Activated CD4-positive, CD25-positive, alpha-beta regulatory T cell treated with anti-CD3 and anti-CD28 coated beads, Interleukin-2, amount 50 U/mL, for 16 hours (primary cell): Measurements from ENCODE around the gene PPM1H.
"Not testable (repeated sequence)": the region's sequence is repeated elsewhere in the genome, so short reads cannot be mapped to it uniquely, and the experiment has no call there.

Experiments used
- DNase-seq: peaks from one replicate; pipeline ENCODE4 v3.0.0-alpha.2; 2020; ENCODE audit warnings: low read depth, low spot score

Gene PPM1H

DNA sequence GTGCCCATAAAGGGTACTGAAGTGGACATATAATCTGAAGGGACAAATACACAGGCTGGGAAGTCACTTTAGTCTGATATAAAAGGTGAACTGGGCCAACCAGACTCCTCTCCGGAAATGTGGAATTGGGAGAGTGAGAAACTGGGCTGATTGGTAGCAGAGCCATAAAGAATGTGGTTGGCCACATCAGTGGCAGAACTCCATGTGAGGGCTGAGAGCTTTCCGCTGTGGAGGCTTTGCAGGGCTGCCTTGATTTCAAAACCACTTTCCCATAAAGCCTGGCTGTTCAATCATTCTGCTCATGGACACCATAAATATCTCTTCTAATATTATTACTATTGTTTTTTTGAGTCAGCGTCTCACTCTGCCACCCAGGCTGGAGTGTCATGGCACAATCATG lies 248.0 kb downstream of the PPM1H start:
- DNase-seq, result no peak

GRCh38 chr12:62684570-62685295 lies 250.2 kb downstream of the PPM1H start:
- no peak for DNase-seq

DNA sequence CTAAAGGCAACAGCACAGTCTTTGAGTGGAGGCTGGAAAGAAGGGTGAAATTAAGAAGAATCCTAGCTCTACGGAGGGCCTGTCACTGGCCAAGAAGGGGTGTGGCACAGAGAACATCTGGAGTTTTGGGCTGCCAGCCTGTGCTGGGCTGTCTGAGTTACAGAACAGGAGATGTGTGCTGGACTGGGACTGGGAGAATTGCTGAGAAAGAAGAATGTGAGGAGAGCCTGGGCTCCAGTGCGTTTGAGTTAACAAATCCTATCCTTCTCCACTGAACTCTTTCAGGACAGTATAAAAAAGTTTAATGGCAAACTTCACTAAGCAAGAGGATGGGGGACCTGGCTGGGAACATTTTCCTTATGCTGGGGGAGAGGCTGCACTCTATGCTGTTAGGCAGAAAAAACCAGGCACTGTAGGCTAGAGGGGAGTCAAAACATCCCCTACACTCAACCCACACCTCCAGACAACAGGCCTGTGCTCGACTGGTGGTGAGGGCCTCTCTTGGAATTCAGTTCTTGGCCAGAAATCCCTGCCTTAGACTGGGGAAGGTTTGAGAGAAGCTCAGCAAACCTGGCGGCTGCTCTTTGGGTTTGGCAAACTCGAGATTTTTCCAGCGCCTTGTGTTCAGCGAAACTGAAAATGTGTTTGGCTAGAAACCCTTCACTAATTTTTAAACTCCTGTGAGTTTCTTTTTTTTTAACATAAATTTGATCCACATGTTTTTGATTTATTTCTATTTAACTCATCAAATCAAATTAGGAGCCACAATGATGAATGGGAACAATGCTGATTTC lies 251.0 kb downstream of the PPM1H start:
- DNase-seq, result no peak

DNA sequence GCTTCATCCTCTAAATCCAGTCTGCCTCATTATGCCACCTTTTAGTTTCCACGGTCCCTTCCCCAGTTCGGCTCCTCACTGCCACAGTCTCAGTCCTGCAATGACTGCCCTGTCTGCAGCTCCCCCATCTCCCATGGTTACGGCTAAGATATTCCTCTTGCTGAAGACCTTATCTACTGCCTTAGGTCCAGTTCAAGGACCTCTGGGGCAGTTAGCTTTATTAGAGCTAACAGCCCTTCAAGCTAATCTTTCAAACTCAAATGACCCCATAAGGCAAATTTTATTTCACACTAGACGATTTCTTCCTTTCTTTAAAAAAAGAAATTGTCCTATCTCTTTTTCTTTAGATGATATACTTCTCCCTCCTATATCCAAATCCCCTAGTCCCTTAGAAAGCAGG lies 253.6 kb downstream of the PPM1H start:
- DNase-seq, result no peak

DNA sequence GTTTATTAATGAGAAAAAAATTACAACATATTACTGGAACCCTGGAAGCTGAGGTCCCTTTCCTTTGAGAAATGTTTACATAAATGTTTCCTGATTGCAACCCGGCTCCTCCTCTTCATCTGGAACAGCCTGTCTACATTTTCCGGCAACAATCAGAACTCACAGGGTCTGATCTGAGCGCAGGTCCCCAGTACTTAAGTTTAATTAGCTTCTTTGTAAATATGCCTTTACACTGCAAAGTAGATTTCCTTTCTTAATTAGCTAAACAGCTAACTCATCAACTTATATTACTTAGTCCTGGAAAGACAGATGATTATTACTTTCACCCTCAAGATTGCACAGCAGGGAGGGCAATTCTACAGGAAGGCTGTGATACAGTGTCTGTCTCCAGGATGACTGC lies 255.3 kb downstream of the PPM1H start:
- DNase-seq, result no peak

- DNase-seq, result no peak
These were observed 257.6 kb downstream of the PPM1H start for GRCh38 chr12:62677355-62677754.

DNA sequence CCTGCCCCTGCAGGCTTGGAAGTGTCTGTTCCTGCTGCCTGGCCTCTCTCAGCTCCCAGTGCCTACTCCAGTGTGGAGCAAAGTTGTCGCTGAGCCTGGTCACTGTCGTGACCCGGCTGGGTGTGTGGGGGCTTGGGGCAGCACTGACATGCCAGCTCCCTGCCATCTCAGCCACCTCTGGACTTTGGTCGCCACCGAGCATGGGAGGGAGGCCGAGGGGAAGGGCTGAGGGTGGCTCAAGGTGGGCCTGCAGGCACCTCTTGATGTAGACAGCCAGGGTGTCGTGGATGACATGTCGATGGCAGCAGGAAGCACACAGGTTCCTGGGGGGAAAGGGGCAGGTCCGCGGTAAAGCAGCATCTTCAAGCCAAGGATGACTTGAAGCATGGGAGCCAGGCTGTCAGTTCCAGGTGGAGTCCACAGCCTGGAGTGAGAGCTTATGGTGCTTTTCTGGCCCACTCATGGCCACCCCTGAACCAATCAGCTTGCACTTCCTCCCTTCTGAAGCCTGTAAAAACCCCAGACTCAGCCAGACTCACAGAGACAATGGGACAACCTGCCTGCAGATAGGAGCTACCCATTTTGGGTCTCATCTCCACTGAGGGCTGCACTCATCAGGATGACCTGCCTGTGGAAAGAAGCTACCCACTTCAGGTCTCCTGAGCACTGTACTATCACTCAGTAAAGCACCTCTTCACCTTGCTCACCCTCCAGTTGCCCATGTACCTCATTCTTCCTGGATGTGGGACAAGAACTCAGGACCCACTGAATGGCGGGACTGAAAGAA lies 258.2 kb downstream of the PPM1H start:
- DNase-seq, result no peak

GRCh38 chr12:62673028-62673815 lies 261.7 kb downstream of the PPM1H start:
- DNase-seq, result no peak

DNA sequence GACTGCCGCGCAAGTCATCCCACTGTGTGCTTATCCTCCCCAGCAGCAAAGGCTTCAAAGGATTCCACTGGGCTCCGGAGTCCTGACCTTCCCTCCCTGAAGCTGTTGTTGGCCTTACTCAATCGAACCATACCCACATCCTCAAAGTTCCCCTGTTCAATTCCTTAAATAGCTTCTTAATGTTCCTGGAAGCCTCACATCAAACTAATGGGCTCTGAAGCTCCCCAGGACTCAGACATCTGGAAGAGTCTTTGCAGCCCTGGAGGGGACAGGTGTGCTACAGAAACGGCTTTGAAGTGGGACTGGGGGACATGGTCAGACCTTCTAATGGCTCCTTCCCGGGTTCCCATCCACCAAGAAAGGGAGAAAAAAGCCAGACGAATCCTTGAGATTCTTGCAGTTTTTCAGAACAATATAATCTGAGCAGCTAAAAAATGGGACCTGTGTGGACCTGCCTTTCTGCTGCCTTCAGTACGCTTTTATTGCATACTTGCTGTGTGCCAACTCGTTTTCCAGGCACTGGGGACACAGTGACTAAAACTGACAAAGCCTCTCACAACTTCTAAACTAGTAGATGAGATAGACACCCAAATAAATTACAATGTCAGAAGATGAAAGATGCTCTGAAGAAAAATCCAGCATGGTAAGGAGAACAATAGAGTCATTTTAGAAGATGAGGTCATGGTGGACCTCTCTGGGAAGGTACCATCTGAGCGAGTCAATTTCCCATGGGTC lies 263.8 kb downstream of the PPM1H start:
- no peak for DNase-seq

GRCh38 chr12:62668782-62669181 lies 266.2 kb downstream of the PPM1H start:
- no peak for DNase-seq

DNA sequence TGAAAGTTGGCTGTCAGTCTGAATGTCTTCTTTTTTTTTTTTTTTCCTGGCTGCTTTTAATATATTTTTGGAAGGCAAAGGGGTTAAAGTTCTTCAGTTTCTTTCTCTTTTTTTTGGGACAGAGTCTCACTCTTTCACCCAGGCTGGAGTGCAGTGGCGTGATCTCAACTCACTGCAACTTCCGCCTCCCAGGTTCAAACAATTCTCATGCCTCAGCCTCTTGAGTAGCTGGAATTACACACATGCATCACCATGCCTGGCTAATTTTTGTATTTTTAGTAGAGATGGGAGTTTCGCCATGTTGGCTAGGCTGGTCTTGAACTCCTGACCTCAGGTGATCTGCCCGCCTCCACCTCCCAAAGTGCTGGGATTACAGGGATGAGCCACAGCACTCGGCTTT lies 270.0 kb downstream of the PPM1H start:
- DNase-seq, result not testable (repeated sequence)

- DNase-seq, result no peak
These were observed 274.2 kb downstream of the PPM1H start for GRCh38 chr12:62660756-62661155.

- DNase-seq, result no peak
These were observed 275.3 kb downstream of the PPM1H start for GRCh38 chr12:62659453-62660295.

- DNase-seq, result no peak
These were observed 276.0 kb downstream of the PPM1H start for GRCh38 chr12:62658910-62659309.

GRCh38 chr12:62657363-62657632 lies 277.7 kb downstream of the PPM1H start:
- no peak for DNase-seq

GRCh38 chr12:62656591-62657362 lies 278.2 kb downstream of the PPM1H start:
- DNase-seq, result no peak

- DNase-seq, result no peak
These were observed 279.2 kb downstream of the PPM1H start for GRCh38 chr12:62655666-62656151.

- no peak for DNase-seq
These were observed 280.4 kb downstream of the PPM1H start for GRCh38 chr12:62654326-62655241.
